Lower lobe of right lung (tissue), 2 donors: ENCODE results near the gene USP49. TPM values are rescaled to one million over a fixed set of nuclear protein-coding genes. Genes with fewer than 3 reads are reported as not detected.
"Not testable (repeated sequence)": the region's sequence is repeated elsewhere in the genome, so short reads cannot be mapped to it uniquely, and the experiment has no call there.

Source experiments
- ATAC-seq, 2 donors: fragments of 200-7000 bp; cut with Tn5 transposase; one replicate each; pipeline ENCODE4 v1.9.1; 2020 to 2022; ENCODE audit warnings: mild to moderate bottlenecking in 2 of 2, moderate library complexity in 2 of 2
- DNase-seq: peaks from one replicate; pipeline ENCODE4 v3.0.0-alpha.2; 2020
- H3K27ac ChIP-seq: fragments of 200-600 bp; one replicate; pipeline ENCODE4 v1.8.0; 2022
- H3K27me3 ChIP-seq: fragments of 200-600 bp; one replicate; pipeline ENCODE4 v1.8.0; 2022; ENCODE audit warnings: low read depth
- H3K36me3 ChIP-seq: fragments of 200-600 bp; one replicate; pipeline ENCODE4 v1.8.0; 2022; ENCODE audit warnings: mild to moderate bottlenecking
- H3K4me1 ChIP-seq: fragments of 200-600 bp; one replicate; pipeline ENCODE4 v1.8.0; 2022
- H3K4me3 ChIP-seq: fragments of 200-600 bp; one replicate; pipeline ENCODE4 v1.8.0; 2022; ENCODE audit warnings: mild to moderate bottlenecking
- H3K9me3 ChIP-seq: fragments of 200-600 bp; one replicate; pipeline ENCODE4 v1.8.0; 2022
- CTCF ChIP-seq: fragments of 200-600 bp; IDR thresholded peaks from one replicate; pipeline ENCODE4 v1.8.0; 2022; ENCODE audit warnings: antibody characterized with exemption, mild to moderate bottlenecking
- intact Hi-C: fragments of 100-400 bp; cut with DNase I; formaldehyde crosslinking; loops from one replicate; pipeline ENCODE4 v1.11.0; 2022
- total RNA-seq: library from RNA; stranded (reverse); fragmentation: NEBNext Ultra II Directional; extraction: Animal tissue kit (Norgen Biotek cat#: 25700); gene quantifications from one replicate; pipeline ENCODE4 v1.2.1, GENCODE V29; 2021
- donor health status: DM: no; HTN: yes; CAD: no; lungs with severe emphysema.

Gene USP49
- total RNA-seq, 1 donor from 2014 or later: 3.9 TPM

GRCh38 chr6:41768545-41769308, 126.4 kb downstream of the USP49 start:
- DNase-seq: no peak
- Histone ChIP-seq H3K27ac (peak overlapping the region; percentile 64), H3K4me1 (peaks cover 31% of the 10 kb centered on the region), H3K9me3 (no peaks in the 10 kb centered on the region), H3K27me3 (no peaks in the 10 kb centered on the region), H3K36me3 (peaks cover 35% of the 10 kb centered on the region), H3K4me3 (no peak overlapping the region)
- no peak for TF ChIP-seq CTCF
- ATAC-seq: peak; percentile 84 to 92
- intact Hi-C loops: no loop called here

- Histone ChIP-seq H3K27me3 (no peaks in the 10 kb centered on the region), H3K27ac (peak overlapping the region; percentile 64), H3K4me1 (peaks cover 31% of the 10 kb centered on the region), H3K9me3 (no peaks in the 10 kb centered on the region), H3K4me3 (no peak overlapping the region), H3K36me3 (peaks cover 23% of the 10 kb centered on the region)
- peak; percentile 67 to 73 for ATAC-seq
- intact Hi-C loops: no loop called here
- no peak for TF ChIP-seq CTCF
- no peak for DNase-seq
Observed at GRCh38 chr6:41767112-41767833, 127.9 kb downstream of the USP49 start.

- Histone ChIP-seq H3K27ac (peak overlapping the region; percentile 64), H3K36me3 (peaks cover 11% of the 10 kb centered on the region), H3K4me1 (peaks cover 31% of the 10 kb centered on the region)
- ATAC-seq, H3K9me3 ChIP-seq, H3K27me3 ChIP-seq, H3K4me3 ChIP-seq, DNase-seq, intact Hi-C loops: not testable (repeated sequence)
Observed at GRCh38 chr6:41766043-41766664, 129.0 kb downstream of the USP49 start.

- no peak for TF ChIP-seq CTCF
- no peak overlapping the region for H3K4me3 ChIP-seq
- no peaks in the 10 kb centered on the region for H3K27me3 ChIP-seq
- intact Hi-C loops: no loop called here
- H3K36me3 ChIP-seq: no peaks in the 10 kb centered on the region
- no peaks in the 10 kb centered on the region for H3K9me3 ChIP-seq
- DNase-seq (peak; percentile 5), ATAC-seq (no peak)
- H3K4me1 ChIP-seq: peaks cover 22% of the 10 kb centered on the region
- H3K27ac ChIP-seq: no peak overlapping the region
Observed at GRCh38 chr6:41763470-41763869, 131.7 kb downstream of the USP49 start.

GRCh38 chr6:41759905-41760579, 135.1 kb downstream of the USP49 start:
- Histone ChIP-seq H3K9me3 (no peaks in the 10 kb centered on the region), H3K4me1 (no peaks in the 10 kb centered on the region), H3K36me3 (no peaks in the 10 kb centered on the region), H3K27ac (no peak overlapping the region), H3K27me3 (no peaks in the 10 kb centered on the region), H3K4me3 (no peak overlapping the region)
- no peak for TF ChIP-seq CTCF
- intact Hi-C loops: no loop called here
- ATAC-seq (no peak), DNase-seq (peak; percentile 22)
